HG03521 (cell line): ENCODE results near the gene CHST11.
"Not testable (repeated sequence)": the region's sequence is repeated elsewhere in the genome, so short reads cannot be mapped to it uniquely, and the experiment has no call there.

Source experiments
- ATAC-seq: cut with Tn5 transposase; IDR thresholded peaks from one replicate; pipeline ENCODE4 v1.9.1; 2021; ENCODE audit warnings: mild to moderate bottlenecking, moderate library complexity; ENCODE audit not compliant: unreplicated experiment

Gene CHST11

DNA sequence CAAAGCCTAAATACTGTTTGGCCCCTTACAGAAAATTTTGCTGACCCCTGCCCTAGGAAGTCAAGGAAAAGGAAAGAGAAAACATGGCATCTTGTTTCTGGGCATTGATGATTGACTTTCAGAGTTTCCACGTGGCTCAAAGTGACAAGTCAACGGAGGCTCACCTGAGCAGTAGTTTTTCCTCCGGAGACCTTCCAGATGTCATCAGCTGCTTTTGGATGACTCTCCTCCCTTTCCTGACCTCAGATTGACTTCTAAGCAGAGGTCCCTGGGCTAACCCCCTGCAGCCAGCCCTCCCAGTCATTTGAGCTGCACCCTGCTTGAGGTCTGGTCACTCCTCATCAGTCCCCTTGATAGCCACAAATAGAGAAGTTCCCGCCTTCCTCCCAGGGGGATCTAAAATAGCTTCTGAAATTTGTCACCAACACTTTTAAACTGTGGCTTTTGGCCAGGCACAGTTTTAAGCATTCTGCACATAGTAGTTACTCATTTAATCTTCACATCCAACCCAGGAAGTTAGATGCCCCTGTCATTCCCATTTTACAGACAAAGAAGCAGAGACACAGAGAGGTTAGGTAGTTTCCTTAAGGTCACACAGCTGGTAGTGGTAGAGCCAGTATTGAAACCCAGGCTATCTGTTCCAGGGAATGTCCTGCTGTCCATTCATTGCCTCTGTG lies 143.4 kb downstream of the CHST11 start:
- no peak for ATAC-seq

DNA sequence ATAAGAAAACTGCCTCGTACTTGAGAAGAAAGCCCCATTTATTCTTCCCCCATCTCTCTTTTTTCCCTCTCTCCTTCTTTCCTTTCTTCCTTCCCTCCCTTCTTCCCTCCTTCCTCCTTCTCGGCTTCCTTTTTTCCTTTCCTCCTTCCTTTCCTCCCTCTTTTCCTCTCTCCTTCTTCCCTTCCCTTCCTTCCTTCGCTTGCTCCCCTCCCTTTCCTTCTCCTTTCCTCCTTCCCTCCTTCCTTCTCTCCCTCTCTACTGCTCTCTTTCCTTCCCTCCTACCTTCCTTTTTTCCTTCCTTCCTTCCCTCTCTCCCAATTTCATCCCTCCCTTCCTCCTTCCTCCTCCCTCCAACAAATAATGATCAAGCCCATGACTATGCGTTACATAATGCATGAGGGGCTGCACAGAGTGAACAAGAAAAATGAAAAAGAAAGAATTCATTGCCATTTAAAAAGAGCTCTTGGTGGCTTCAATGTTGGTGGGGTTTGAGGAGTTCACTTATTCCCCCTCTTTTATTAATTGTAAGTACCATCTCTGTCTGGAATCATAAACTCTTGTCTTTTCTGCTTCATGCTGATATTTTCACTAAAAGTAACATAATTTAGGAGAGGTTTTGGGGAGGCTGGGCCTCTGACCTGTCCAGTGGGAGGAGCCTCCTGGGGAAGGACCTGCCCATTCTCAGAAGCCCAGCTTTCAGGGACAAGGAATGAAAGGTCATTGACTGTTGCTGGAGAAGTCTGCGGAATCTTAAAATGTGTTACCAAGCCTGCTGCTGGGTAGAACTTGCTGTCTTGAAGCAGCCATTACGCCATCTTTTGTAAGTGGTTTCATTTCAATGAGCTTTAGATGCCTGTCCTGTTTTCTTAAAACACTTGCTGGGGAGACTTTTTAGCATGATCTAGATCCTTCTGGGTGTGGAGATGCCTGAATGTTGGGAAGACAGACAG lies 144.3 kb downstream of the CHST11 start:
- ATAC-seq = no peak

DNA sequence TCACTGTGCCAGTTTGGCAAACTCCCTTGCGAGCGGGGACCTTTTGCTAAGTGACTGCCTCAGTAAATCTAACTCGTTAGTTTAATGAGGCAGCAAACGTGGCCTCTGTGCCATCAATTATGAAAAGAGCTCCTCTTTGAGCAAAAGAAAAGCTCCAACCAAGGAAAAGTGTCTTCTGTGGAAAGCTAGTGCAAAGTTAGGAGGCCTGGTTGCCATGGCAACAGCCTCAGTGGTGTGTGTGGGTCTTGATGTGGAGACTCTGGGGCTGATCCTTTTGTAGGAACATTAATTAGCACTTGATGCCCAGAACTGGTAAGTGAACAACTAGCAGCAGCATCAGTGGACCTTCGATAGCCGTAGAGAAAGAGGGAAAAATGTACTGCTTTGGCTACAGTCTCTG lies 145.7 kb downstream of the CHST11 start:
- no peak for ATAC-seq

DNA sequence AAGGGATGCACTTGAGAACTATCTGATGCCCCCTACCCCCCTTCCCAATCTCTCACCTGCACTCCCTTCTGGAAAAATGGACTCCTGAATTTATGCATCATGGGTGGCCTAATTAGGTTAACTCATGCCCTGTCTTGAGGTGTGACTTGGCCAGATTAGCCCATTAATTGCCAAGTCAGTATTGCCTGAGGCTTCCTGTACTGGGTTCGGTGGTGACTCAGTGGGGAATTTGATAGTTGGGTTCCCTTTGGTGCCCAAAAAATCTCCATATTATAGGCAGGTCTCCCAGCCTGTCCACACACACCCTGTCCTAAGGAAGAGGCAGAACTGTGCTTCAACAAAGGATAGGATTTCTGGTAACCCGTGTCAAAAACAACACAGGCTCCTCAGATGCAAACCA lies 146.1 kb downstream of the CHST11 start:
- ATAC-seq = no peak

DNA sequence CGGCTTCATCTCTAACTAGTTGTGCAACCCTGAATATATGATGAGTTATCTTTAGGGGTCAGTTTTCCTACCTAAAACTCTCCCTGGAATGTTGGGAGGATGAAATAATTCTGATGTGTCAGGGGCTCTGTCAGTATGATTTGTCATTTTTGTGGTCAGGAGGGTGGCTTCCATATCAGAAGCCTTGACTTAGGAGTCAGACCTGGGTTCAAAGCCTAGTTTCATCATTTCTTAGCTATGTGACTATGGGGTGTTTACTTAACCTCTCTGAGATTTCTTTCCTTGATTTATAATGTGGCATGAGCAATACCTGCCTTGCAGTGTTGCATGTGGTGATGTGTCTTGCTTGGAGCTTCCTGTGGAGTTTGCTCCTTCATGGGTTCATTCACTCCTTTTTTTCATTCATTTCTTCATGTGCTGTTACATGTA lies 146.8 kb downstream of the CHST11 start:
- ATAC-seq = no peak

DNA sequence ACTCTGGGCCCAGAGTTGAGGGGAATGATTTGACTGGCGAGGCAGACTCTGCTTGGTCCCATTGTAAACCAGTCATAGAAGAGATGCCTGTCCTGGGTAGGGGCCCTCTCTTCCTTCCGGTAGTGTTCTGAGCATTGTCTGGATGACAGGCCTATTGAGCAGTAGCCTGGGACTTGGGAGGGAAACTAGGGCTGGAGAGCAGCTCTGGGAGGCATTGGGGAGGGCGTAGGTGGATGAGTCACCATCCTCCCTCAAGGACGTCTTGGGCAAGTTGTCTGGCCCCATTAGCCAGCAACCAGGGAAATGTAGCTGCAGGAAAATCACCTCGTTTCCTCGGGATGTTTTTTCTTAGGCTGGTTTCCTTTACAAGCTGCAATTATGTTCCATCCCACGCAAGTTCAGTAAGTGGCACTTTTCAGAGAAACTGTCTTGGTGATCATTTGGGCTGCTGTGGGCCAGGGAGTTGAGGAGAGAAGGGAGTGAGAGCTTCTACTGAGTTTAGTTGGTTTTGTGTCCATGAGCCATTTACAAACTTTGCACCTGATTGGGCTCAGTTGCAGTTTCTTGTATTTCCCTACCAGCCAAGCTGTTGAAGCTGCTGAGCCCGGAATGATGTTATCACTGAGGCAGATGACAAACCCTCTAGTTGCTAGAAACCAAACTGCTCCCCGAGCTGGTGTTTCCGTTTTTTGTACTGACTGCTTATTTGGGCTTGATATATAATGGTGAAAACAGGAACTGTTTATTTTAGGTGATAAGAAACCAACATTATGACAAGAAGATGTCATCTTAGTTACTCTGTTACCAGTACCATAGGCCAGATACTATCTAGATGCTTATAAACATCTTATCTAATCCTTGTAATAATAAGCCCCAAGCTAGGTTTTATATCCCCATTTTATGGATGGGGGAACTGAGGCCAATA lies 147.6 kb downstream of the CHST11 start:
- ATAC-seq = peak; percentile 74

DNA sequence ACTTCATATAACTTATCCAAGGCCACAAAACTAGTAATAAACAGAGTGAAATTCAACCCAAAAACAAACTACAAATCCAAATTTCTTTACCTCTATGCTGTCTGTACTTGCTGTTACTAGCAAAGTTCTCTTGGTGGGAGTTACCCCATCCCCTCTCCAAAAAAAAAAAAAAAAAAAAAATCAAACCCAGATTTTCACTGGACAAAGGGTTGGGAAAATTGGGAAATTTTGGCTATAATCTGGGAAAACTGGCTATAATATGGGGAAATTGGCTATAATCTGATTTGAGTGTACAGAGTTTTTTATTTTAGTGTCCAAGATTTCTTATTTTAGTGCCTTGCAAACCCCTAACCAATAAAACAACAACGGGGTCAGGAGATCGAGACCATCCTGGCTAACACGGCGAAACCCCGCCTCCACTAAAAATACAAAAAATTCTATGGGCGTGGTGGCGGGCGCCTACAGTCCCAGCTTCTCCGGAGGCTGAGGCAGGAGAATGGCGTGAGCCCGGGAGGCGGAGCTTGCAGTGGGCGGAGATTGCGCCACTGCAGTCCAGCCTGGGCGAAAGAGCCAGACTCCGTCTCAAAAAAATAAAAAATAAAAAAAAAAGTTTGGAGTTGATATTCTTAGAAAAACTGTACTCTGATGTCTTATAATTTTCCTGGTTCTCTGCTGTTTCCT lies 148.4 kb downstream of the CHST11 start:
- no peak for ATAC-seq

DNA sequence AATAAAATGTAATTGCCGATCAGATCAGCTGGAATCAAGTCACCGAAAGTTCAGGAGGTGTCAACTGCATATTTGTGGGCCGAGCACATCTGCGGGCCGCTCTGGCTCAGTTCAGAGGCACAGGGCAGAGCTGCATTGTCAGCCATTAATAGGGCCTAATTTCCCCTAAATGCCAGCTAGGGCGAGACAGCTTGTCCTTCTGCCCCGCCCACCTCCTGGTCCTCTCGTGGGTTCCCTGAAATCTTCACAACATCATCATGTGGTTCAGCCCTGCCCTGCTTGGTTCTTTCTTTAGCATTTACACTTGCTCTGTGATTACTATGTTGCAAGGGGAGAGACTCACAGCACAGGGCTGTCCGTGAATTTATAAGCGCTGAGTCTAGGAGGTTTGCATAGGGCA lies 148.9 kb downstream of the CHST11 start:
- no peak for ATAC-seq

DNA sequence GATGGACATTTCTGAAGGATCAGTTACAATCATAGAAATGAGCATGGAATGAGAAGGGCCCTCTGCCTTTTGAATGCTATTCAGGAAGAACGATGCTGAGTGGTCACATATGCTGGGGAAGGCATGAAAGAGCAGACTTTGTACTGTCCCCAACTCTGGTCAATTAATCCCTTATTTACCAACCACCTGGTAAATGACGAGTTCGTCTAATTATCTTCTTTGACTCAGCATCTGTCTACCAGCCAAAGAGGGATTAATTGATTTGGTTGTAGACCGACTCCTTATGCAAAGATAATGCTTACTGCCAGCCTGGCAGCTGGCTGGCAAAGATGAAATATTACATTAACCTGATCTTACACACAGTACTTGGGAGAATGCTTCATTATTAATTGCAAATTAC lies 152.2 kb downstream of the CHST11 start:
- ATAC-seq = no peak

DNA sequence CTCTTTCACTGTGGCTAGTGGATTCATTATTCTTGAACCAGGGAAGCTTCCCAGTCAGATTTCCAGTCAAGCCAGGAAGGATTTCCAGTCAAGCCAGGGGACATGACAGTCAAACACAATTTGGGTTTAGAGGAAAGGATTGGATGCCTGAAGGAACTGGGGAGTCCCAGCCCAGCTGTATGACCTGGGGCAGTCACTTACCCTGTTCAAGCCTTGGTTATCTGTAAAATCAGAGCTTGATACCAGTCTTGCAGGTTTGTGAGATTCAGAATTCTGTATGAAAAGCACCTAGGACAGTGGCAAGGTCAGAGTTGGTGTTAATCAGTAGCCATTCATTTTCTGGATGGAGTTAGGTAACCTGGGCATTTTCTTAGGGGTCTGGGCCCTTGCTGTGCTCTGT lies 152.7 kb downstream of the CHST11 start:
- ATAC-seq = no peak

DNA sequence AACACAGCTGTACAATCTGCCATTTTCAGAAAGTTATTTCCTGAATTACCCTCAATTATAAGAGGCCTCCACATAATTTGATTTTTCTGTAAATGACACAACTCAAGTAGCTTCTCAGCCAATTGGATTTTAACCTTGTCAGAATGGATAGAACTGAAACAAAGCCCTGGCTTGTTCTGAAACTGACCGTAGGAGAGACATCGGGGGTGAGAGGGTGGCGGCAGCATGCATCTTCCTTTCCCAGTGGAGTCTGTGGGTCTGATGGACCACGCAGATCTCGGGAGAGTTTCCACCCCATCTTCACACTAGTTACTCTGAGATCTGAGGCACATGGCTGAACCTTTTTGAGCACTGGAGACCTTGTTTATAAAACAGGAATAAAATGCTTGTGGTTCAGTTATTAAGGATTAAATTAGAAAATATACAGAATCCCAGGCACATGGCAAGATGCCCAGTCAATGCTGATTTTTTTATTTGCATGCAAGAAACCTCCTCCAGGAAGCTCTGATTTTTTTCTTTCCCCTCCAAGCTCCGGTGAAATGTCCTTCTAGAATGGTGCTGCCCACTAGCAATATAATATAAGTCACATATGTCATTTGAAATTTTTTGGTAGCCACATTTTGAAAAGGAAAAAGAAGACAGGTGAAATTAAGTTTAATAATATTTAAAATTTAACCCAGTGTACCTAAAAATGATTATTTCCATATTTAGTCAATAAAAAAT lies 153.9 kb downstream of the CHST11 start:
- ATAC-seq = no peak

DNA sequence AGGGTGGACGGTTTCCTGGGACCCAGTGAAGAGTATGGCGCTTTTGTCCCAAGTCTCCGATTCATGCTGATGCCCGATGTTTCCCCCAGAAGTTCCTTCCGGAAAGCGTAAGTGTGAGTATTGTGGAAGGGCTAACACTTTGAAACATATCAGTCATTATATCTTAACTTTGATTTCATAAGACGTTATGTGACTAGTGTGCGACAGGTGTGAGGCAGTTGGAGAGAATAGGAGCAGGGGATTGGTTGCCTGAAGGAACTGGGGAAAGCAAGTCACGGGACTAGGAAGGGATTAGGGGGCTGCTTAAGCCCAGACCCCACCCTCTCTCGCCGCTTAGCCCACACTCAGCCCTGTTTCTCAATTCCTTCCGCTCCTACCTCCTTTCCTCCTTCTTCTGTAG lies 154.9 kb downstream of the CHST11 start:
- no peak for ATAC-seq

DNA sequence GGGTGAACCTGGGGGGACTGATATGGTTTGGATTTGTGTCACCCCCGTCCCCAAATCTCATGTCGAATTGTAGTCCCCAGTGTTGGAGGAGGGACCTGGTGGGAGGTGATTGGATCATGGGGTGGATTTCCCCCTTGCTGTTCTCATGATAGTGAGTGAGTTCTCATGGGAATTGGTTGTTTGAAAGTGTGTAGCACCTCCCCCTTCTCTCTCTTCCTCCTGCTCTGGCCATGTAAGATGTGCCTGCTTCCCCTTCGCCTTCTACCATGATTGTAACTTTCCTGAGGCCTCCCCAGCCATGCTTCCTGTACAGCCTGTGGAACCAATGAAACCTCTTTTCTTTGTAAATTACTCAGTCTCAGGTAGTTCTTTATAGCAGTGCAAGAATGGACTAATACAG lies 156.6 kb downstream of the CHST11 start:
- not testable (repeated sequence) for ATAC-seq

DNA sequence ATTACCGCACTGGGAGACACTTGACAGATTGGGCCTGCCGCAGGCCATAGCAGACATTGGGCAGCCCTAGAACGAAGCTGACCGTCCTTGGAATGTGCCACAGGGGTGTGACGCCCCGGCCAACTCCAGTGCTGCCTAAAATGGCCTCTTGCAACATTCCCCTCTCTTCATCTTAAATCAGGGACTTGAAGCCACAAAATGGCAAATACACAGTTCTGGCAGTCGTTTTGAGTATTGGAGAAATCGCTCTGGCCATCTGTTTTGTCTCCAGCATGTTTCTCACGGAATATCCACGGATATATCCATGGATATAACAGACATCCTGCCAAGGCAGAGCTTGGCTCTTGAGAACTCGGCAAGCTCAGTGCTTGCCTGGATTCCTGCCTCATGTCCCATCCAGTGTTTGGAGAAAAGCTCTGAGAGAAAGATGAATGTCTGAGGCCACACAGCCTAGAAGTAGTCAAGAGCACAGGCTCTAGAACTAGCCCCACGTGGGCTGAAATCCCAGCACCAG lies 158.4 kb downstream of the CHST11 start:
- no peak for ATAC-seq

DNA sequence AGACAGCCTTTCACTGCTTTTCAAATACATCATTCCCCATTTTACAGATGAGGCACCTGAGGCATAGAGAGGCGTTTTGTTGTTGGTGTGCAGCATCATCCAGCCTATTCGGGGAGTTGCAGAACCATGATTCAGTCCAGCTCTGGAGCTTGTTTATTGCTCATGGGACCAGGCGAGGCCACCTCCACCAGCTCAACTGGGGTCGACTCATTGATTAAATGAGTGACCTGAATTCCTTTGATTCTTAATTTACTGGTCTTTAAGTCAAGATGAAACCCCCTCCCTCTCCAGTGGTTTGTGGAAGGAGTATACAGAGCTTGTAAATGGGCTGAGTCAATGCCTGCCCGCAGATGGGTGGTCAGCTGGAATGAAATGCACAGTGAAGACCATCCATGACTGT lies 161.9 kb downstream of the CHST11 start:
- ATAC-seq = no peak

DNA sequence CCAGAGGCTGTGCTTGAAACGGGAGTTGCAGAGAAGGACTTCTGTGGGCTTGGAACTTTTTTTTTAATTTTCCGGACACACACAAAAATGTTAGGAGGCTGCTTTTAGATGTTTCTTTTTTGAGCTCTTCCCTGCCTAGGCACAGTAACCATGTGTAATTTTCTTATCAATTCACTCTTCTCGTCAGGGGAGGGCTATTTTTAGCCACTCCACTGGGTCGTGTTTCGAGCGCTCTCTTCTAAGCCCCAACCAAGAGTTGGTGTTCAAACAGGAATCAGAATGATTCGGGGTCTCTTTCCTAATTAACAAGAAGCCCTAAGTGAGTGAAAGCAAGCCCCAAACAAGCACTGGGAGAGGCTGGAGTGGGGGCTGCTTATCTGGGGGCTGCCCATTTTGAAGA lies 162.6 kb downstream of the CHST11 start:
- ATAC-seq = no peak

DNA sequence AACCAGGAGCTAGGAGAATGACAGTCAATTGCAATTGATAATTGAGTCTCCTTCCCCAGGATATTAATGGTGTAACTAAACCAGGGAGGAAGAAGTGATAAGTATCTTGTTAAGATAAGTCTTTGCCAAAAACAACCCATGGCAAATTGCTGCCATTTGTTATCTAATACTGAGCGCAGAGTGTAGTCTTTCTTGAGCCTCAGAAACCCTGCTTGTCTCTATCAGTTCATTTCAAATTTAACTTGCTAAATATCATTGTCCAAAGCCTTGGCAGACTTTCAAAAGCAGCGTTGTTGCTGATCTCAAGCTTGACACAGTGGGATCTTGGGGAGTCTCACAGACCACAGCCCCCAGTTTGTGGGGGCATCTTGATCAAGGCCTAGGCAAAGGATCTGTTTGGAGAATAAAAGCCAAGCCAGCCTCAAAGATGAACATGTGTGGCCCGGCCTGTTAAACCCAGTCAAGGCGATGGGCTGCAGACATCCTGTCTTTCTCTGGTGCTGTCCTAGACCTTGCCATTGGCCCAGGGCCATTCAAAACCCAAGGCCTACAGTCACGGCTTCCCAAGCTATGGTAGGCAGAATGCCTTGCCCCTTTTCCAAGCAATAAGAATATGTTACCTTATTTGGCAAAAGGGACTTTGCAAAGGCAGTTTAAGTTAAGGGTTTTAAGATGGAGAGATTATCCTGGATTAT lies 164.2 kb downstream of the CHST11 start:
- no peak for ATAC-seq

DNA sequence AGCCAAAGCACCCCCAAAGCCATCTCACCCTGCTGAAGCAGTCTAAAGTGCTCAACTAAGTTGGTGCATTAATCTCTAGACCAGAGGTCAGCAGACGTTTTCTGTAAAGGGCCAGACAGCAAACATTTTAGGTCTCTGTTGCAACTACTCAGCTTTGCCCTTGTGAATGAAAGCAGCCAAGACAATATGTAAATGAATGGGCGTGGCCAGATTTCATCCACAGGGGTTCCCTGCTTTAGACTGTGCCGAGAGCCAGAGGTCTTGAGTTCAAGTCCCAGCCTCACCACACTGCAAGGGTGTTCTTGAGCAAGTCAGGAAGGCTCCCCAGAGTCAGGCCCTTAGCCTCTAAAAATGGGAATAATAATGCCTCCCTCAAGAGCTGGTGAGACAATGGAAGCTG lies 166.2 kb downstream of the CHST11 start:
- ATAC-seq = no peak

DNA sequence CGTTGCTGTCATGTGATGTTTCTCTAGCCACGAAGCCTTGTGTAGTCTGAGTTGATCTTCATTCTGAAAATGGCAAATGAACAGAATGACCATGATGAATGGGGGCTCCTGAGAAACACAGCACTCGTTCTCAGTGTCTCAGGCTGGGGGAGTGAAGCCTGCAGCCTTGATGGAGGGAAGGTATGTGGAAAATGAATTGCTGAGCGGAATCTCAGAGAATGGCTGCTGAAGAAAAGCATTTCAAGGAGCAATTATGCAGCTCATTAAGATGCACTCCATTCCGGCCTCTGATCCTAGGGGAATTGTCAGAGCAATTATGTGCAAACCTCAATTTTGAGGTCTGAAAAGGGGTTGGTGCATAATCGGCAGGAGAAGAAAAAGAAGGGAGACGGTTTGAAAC lies 167.1 kb downstream of the CHST11 start:
- no peak for ATAC-seq
